ENCODE results near the gene IQSEC3.
"Not testable (repeated sequence)": the region's sequence is repeated elsewhere in the genome, so short reads cannot be mapped to it uniquely, and the experiment has no call there.

Gene IQSEC3

DNA sequence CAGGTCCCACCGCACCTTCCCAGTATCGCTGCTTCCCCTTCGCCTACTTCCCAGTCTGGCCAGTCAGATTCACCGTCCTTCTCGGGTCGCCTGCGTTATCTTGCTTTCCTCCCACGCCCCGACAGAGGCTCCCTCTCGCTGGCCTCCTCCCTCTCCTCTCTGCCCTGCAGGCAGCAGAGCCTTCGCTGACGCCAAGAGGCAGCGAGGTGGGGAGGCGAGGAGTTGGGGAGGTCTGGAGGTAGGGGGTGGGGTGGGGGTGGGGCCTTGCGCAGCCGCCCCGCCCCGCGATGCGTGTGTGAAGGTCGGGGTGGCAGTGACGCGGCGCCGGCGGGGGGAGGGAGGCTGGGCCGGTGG lies at the start of gene IQSEC3:
Gene IQSEC3, plus strand, starts transcription at position 340 of the 354 bp plus-strand sequence. CDS start 116 bp downstream, outside the sequence.
- not testable (repeated sequence) for DNase-seq

GRCh38 chr12:17370-18340 lies 48.9 kb upstream of the IQSEC3 start:
- not testable (repeated sequence) for DNase-seq

GRCh38 chr12:18821-19567 lies 47.6 kb upstream of the IQSEC3 start:
- DNase-seq, result not testable (repeated sequence)

DNA sequence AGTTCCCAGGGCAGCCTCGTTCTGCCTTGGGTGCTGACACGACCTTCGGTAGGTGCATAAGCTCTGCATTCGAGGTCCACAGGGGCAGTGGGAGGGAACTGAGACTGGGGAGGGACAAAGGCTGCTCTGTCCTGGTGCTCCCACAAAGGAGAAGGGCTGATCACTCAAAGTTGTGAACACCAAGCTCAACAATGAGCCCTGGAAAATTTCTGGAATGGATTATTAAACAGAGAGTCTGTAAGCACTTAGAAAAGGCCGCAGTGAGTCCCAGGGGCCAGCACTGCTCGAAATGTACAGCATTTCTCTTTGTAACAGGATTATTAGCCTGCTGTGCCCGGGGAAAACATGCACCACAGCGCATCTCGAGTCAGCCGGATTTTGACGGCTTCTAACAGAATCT lies 46.7 kb upstream of the IQSEC3 start:
- not testable (repeated sequence) for DNase-seq

GRCh38 chr12:20757-21156 lies 45.8 kb upstream of the IQSEC3 start:
- DNase-seq, result no peak

- no peak for DNase-seq
Measured at GRCh38 chr12:21301-22189, 45.0 kb upstream of the IQSEC3 start.

DNA sequence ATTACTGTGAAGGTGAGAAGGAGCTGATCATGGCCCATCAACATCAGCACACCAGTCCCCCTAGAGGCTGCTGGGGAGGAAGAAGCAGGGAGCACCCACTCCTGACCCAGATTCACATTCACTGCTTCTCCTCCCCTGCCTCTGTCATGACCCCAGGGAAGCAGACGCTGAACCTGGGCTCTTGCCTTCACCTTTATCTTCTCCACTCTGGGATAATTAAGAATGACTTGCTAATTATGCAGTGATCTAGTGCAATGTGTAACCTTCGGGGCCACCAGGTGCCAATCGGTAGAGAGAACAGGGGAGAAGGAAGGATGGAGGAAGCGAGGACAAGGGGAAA lies 44.4 kb upstream of the IQSEC3 start:
- no peak for DNase-seq

GRCh38 chr12:22530-23201 lies 43.9 kb upstream of the IQSEC3 start:
- DNase-seq, result no peak

GRCh38 chr12:27904-28303 lies 38.7 kb upstream of the IQSEC3 start:
- DNase-seq, result not testable (repeated sequence)

- DNase-seq, result not testable (repeated sequence)
Measured at GRCh38 chr12:38775-39174, 27.8 kb upstream of the IQSEC3 start.

DNA sequence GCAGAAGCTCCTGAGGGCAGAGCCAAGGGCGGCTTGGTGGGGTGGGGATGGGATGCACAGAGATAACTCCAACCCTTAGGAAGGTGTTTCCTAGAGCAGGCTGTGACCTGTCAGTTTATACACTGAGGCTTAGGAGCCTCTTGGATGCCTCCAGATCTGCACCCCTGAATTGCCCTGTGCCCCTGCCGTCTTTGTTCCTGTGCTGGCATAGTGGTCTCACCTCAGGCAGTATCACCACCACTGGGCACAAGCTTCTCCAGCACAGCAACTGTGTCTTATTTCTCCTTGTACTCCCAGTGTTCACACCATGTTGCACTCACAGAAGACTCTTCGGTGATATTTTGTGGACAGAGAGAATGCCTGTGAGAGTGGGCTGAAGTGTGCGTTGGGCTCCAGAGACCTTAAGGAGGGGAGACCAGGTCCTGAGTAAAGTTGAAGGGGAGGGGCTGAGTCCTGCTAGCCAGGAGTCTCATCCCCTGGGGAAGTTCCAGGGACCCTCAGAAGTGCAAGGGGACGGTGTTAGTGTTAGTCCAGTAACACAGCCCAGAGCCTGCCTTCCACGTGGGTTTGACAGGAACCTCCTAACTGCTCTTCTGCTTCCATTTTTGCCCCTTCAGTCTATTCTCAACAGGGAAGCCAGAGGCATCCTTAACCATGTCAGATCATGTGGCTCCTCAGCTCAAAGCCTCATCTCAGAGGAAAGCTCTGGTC lies 26.9 kb upstream of the IQSEC3 start:
- not testable (repeated sequence) for DNase-seq

DNA sequence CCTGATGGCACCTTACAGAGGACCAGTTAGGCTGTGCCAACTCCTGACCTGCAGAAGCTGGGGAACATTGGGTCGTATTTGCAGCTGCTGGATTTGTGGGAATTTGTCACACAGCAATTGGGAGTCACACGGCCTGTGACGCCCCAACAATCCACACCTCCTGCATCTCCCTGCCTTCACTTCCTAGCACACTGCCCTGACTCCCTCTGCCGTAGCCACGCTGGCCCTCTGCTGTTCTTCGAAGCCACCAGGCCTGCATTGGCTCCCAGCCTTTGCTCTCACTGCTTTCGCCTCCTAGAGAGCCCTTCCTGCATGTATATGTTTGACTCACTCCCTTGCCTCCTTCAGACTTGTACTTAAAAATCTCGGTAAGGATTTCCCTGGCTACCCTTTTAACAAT lies 22.2 kb upstream of the IQSEC3 start:
- DNase-seq, result not testable (repeated sequence)

DNA sequence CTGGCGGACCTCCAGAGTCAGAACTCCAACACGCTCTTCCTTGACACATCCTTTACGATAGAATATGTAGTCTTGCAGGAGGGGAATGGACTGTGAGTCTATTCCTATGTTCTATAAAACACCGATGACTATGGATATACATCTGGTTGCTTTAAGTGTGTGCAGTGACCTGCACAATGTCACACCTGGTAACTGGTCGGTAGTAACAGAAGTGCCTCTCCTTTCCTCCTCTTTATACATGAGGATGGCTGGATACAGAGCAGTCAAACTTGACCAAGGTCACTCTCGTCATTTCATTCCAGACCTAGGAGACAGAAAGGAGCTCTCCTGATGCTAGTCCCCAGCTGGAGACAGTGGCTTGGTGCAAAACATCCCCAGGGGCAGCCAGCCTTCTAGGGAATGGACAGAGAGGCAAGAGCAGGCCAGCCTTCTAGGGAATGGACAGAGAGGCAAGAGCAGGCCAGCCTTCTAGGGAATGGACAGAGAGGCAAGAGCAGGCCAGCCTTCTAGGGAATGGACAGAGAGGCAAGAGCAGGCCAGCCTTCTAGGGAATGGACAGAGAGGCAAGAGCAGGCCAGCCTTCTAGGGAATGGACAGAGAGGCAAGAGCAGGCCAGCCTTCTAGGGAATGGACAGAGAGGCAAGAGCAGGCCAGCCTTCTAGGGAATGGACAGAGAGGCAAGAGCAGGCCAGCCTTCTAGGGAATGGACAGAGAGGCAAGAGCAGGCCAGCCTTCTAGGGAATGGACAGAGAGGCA lies 21.2 kb upstream of the IQSEC3 start:
- DNase-seq, result not testable (repeated sequence)

- DNase-seq, result not testable (repeated sequence)
Measured at GRCh38 chr12:45991-46358, 20.6 kb upstream of the IQSEC3 start.

- DNase-seq, result not testable (repeated sequence)
Measured at GRCh38 chr12:46542-46941, 20.0 kb upstream of the IQSEC3 start.

DNA sequence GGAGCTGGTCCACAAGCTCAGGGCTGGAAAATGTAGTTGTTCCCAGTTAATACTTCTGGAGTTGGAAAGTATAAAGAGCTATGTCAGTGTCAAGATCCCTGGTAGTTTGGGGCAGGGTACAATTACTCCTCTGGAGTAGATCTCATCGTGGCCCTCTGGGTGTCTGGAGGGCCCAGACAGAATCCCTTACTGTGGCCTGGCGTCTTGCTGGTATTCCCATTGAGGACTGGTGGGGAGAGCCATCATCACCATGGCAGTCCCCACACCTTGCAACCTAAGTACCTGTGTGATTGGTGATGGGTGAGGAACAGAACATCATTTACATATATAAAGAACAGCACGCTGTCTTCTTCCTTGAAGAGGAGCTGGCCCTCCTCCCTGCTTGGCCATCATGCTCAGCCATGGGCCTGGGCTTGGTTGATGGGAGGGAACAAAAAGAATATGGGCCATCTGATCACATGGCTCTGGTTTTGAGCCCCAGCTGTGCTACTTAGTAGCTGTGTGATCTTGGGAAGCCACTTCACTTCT lies 18.8 kb upstream of the IQSEC3 start:
- DNase-seq, result not testable (repeated sequence)

DNA sequence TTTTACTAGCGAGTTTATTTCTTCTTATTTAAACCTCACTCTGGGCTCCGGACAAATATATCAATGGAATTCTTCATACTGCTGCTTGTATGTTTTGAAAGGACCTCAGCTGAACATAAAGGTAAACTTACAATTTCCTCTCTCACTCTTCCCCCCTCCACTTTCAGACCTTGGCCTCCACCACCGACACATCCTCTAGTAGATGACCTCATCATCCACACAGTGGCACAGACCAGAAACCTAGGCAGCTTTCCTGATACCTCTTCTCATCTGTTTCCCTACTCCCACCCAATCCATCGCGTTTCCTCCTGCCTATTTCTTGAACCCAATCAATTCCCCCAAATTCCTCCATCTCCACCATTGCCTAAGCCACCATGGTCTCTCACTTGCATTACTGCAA lies 17.4 kb upstream of the IQSEC3 start:
- not testable (repeated sequence) for DNase-seq

DNA sequence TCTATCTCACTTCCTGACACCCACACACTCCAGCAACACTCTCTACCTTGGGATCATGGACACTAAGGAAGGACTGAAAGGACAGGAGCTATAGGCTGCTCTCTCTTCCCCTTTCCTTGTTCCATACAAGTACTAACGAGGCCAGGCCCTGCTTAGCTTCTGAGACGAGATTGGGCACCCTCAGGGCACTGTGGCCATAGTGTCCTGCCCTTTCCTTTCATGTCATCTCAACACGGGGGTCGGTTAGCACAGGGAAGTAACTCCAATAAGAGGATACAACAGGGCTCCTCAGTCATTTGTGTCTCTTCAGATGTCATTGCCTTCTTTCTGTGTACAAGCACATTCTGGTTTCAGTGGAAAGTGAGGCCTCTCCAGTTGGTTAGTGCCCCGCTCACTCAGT lies 15.5 kb upstream of the IQSEC3 start:
- DNase-seq, result not testable (repeated sequence)

- not testable (repeated sequence) for DNase-seq
Measured at GRCh38 chr12:51962-52361, 14.6 kb upstream of the IQSEC3 start.

DNA sequence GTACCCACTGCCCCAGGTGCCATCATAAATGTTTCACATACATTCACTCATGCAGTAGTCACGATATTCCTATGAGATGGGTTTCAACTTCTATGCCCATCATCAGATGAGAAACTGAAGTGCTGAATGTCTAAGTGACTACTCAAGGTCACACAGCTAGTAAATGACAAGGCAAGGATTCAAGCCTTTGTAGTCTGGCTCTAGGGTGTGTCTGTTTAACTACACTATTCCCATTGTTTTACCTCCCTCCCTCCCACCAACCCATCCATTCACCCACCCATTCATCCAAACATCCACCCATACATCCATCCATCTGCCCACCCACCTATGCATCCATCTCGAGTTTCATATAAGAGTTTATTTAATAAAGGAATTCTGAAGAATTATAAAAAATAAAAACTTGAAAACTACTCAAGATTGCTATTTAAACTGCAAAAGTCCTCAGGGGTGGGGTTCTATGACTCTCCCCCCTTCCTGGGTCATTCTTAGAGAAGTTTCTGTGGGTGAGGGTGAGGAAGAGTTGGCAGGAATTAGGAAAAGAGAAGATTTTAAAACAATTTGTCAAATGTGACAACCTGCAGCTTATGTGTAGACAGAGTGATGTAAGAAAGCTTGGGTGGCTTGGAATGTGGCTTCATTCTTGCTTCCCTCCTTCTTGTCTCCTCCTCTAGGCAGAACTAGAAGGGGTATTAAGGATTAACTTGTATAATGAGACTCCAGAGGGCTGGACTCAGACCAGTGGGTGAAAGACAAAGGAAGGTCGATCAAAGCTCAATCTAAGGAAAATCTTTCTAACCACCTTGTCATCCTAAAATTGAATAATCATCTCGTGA lies 13.4 kb upstream of the IQSEC3 start:
- DNase-seq, result not testable (repeated sequence)
